Small intestine (tissue), 7 donors: ENCODE data around the gene GCLM. TPM values are rescaled to one million over a fixed set of nuclear protein-coding genes. Genes with fewer than 3 reads are reported as not detected.
A peak's percentile ranks its signal among the peaks of the same experiment; 100 is the strongest.

Experiments
- DNase-seq, 2 donors: peaks; one replicate each; pipeline versions ENCODE4 v3.0.0 to v3.0.0-alpha.2; 2013
- FAIRE-seq: peaks from 2 replicates; lab custom pipeline; 2012; peaks lifted over from hg19 to GRCh38; lab: Jason Lieb, UNC
- H3K27ac ChIP-seq, 3 donors: one replicate each; pipeline ENCODE4 v1.5.1; 2013; ENCODE audit warnings: low read length in 2 of 3, mild to moderate bottlenecking in 2 of 3, control low read depth in 1 of 3, inconsistent platforms in 1 of 3, low read depth in 1 of 3, moderate library complexity in 1 of 3
- H3K27me3 ChIP-seq, 3 donors: one replicate each; pipeline ENCODE4 v1.6.1; 2013; ENCODE audit warnings: low read length in 3 of 3, inconsistent platforms in 1 of 3; ENCODE audit not compliant: control insufficient read depth in 3 of 3, insufficient read depth in 3 of 3
- H3K36me3 ChIP-seq, 3 donors: one replicate each; pipeline ENCODE4 v1.6.1; 2013; ENCODE audit warnings: low read length in 3 of 3, inconsistent platforms in 1 of 3, low read depth in 1 of 3, mild to moderate bottlenecking in 1 of 3, moderate library complexity in 1 of 3; ENCODE audit not compliant: control insufficient read depth in 3 of 3, insufficient read depth in 2 of 3
- H3K4me1 ChIP-seq, 3 donors: one replicate each; pipeline ENCODE4 v1.6.1; 2013; ENCODE audit warnings: low read length in 2 of 3, inconsistent platforms in 1 of 3, low read depth in 1 of 3, mild to moderate bottlenecking in 1 of 3, moderate library complexity in 1 of 3; ENCODE audit not compliant: control insufficient read depth in 3 of 3, insufficient read depth in 2 of 3
- H3K4me3 ChIP-seq, 3 donors: one replicate each; pipeline ENCODE4 v1.5.1; 2013; ENCODE audit warnings: low read length in 3 of 3, control low read depth in 1 of 3, inconsistent platforms in 1 of 3, low read depth in 1 of 3, mild to moderate bottlenecking in 1 of 3, moderate library complexity in 1 of 3
- H3K9me3 ChIP-seq, 2 donors: one replicate each; pipeline ENCODE4 v1.6.1; 2013; ENCODE audit warnings: low read depth in 1 of 2, low read length in 1 of 2; ENCODE audit not compliant: control insufficient read depth in 2 of 2, insufficient read depth in 1 of 2
- WGBS, 3 donors: extraction: QIAGEN DNeasy Blood & Tissue Kit; methylation state at CpG; one replicate each; pipeline ENCODE4 v1.1.7; 2013; 5-methylcytosine and 5-hydroxymethylcytosine counted together
- polyA plus RNA-seq, 4 donors: library from polyadenylated mRNA; stranded (reverse) in 3 of 4; unstranded in 1 of 4; fragments of 200-250 nt in 3 of 4; fragments of 120-200 nt in 1 of 4; gene quantifications; one replicate each; pipeline versions ENCODE4 v1.2.1 to v1.2.3, GENCODE V29; 2013
- donor health status: healthy with polysubstance abuse.
- donor health status: control.
- donor health status: control.
- donor health status: Bipolar disorder and iron deficiency.
- donor health status: healthy.

GCLM gene
- polyA plus RNA-seq, 4 donors: 8.8 to 62.6 (median 33.1) TPM

- Histone ChIP-seq H3K27ac (peak overlapping the region in 2 of 3 donors; percentile 94 to 98), H3K4me3 (peak overlapping the region in 2 of 3 donors; percentile 78 to 79), H3K9me3 (peaks cover 0 to 11% of the 10 kb centered on the region in 2 donors), H3K4me1 (peaks cover 0 to 22% (median 3%) of the 10 kb centered on the region in 3 donors), H3K27me3 (peaks cover 0 to 4% (median 0%) of the 10 kb centered on the region in 3 donors), H3K36me3 (no peaks in the 10 kb centered on the region)
- DNase-seq: peak in 1 of 2 donors; percentile 3
- WGBS, 3 donors: 51 to 64% (median 56%) methylated on average over 4 of the region's 4 CpGs
- no peak for FAIRE-seq
These were observed 60.8 kb downstream of the GCLM start for GRCh38 chr1:93848350-93848883.

- Histone ChIP-seq H3K4me1 (peaks cover 0 to 22% (median 3%) of the 10 kb centered on the region in 3 donors), H3K9me3 (peaks cover 0 to 11% of the 10 kb centered on the region in 2 donors), H3K36me3 (no peaks in the 10 kb centered on the region), H3K27me3 (peaks cover 0 to 4% (median 0%) of the 10 kb centered on the region in 3 donors), H3K27ac (peak overlapping the region; percentile 62 to 98 (median 94)), H3K4me3 (peak overlapping the region; percentile 58 to 79 (median 78))
- 0 to 1% (median 0%) methylated on average over 36 of the region's 36 CpGs for WGBS, 3 donors
- DNase-seq (peak in 1 of 2 donors; percentile 58), FAIRE-seq (no peak)
These were observed 61.4 kb downstream of the GCLM start for GRCh38 chr1:93847811-93848288.

GRCh38 chr1:93846992-93847810 is 62.0 kb downstream of the GCLM start:
- 0 to 1% (median 0%) methylated on average over 77 to 85 of the region's 86 CpGs for whole genome bisulfite sequencing, 3 donors
- Histone ChIP-seq H3K4me1 (peaks cover 0 to 22% (median 3%) of the 10 kb centered on the region in 3 donors), H3K27ac (peak overlapping the region; percentile 86 to 98 (median 94)), H3K36me3 (peaks cover 0 to under 1% (median 0%) of the 10 kb centered on the region in 3 donors), H3K27me3 (no peaks in the 10 kb centered on the region), H3K9me3 (peaks cover 0 to 11% of the 10 kb centered on the region in 2 donors), H3K4me3 (peak overlapping the region; percentile 75 to 79 (median 78))
- DNase-seq (peak; percentile 91 to 98), FAIRE-seq (no peak)

GRCh38 chr1:93846206-93846991 is 62.8 kb downstream of the GCLM start:
- peak overlapping the region; percentile 86 to 98 (median 94) for H3K27ac ChIP-seq
- H3K4me1 ChIP-seq: peaks cover 0 to 22% (median 3%) of the 10 kb centered on the region in 3 donors
- peak overlapping the region; percentile 75 to 79 (median 78) for H3K4me3 ChIP-seq
- peaks cover 0 to 3% (median 0%) of the 10 kb centered on the region in 3 donors for H3K36me3 ChIP-seq
- DNase-seq (peak; percentile 83 to 95), FAIRE-seq (no peak)
- 0% methylated on average over 60 to 93 of the region's 94 CpGs for WGBS, 3 donors
- peaks cover 0 to 11% of the 10 kb centered on the region in 2 donors for H3K9me3 ChIP-seq
- H3K27me3 ChIP-seq: no peaks in the 10 kb centered on the region

GRCh38 chr1:93845538-93846205 is 63.6 kb downstream of the GCLM start:
- peak overlapping the region; percentile 75 to 79 (median 78) for H3K4me3 ChIP-seq
- no peak for FAIRE-seq
- H3K4me1 ChIP-seq: peaks cover 0 to 22% (median 3%) of the 10 kb centered on the region in 3 donors
- H3K9me3 ChIP-seq: peaks cover 0 to 8% of the 10 kb centered on the region in 2 donors
- peaks cover 0 to 3% (median 0%) of the 10 kb centered on the region in 3 donors for H3K36me3 ChIP-seq
- H3K27me3 ChIP-seq: no peaks in the 10 kb centered on the region
- peak overlapping the region; percentile 86 to 98 (median 94) for H3K27ac ChIP-seq
- WGBS, 3 donors: 15 to 24% (median 18%) methylated on average over 16 of the region's 16 CpGs
- peak; percentile 56 to 78 for DNase-seq

- FAIRE-seq (no peak), DNase-seq (peak; percentile 83 to 86)
- peak overlapping the region in 1 of 3 donors; percentile 42 for H3K27ac ChIP-seq
- 22 to 42% (median 32%) methylated on average over 8 of the region's 8 CpGs for WGBS, 3 donors
- peaks cover 0 to 22% (median 3%) of the 10 kb centered on the region in 3 donors for H3K4me1 ChIP-seq
- H3K4me3 ChIP-seq: no peak overlapping the region
- H3K9me3 ChIP-seq: no peaks in the 10 kb centered on the region
- H3K27me3 ChIP-seq: no peaks in the 10 kb centered on the region
- H3K36me3 ChIP-seq: peaks cover 0 to 3% (median 0%) of the 10 kb centered on the region in 3 donors
These were observed 64.8 kb downstream of the GCLM start for GRCh38 chr1:93844262-93845045.

GRCh38 chr1:93842750-93843500 is 66.3 kb downstream of the GCLM start:
- peaks cover 0 to 19% (median 3%) of the 10 kb centered on the region in 3 donors for H3K4me1 ChIP-seq
- no peak overlapping the region for H3K4me3 ChIP-seq
- H3K9me3 ChIP-seq: no peaks in the 10 kb centered on the region
- H3K27ac ChIP-seq: no peak overlapping the region
- DNase-seq: no peak
- WGBS, 3 donors: 87 to 96% (median 93%) methylated on average over 5 of the region's 5 CpGs
- FAIRE-seq: no peak
- H3K27me3 ChIP-seq: no peaks in the 10 kb centered on the region
- peaks cover 0 to 3% (median 0%) of the 10 kb centered on the region in 3 donors for H3K36me3 ChIP-seq
